H1 (cell line): ENCODE measurements around the gene IMPG2. TPM values are rescaled to one million over a fixed set of nuclear protein-coding genes. Genes with fewer than 3 reads are reported as not detected.

Experiments
- CBX8 ChIP-seq: fragments of 300-800, 300-1000 bp; sonication (generic); IDR thresholded peaks from 2 replicates; pipeline ENCODE4 v1.7.1; 2016; ENCODE audit warnings: low read depth, low read length, borderline replicate concordance
- polyA plus RNA-seq, 7 experiments: library from polyadenylated mRNA; depleted of rRNA in 3 of 7; stranded (reverse) in 5 of 7; unstranded in 2 of 7; fragments of >200 nt in 5 of 7; fragments of 200-250 nt in 2 of 7; gene quantifications; 1 replicate in 5 of 7; 2 replicates in 1 of 7; 4 replicates in 1 of 7; pipeline versions ENCODE4 v1.2.1 to v1.2.3, GENCODE V29; 2011 to 2013; ENCODE audit warnings: missing spikeins in 2 of 7, mixed read lengths in 2 of 7
- total RNA-seq: library from RNA; stranded (reverse); fragmentation: NEBNext Ultra II Directional; extraction: Animal tissue kit (Norgen Biotek cat#: 25700); gene quantifications from 2 replicates; pipeline ENCODE4 v1.2.1, GENCODE V29; 2021

The IMPG2 gene
- total and polyA plus RNA-seq, 2 of the 8 experiments (the other 6 are each of a cell fraction or from before 2014, with no cell fraction given): 0.03 to 0.06 TPM

- no peak for TF ChIP-seq CBX8
- TF ChIP-seq, all 59 proteins: peak for 0
Measured at GRCh38 chr3:101292027-101292426, 28.3 kb downstream of the IMPG2 start (continued).
